Smooth muscle cell (in vitro differentiated cells): ENCODE measurements around the gene RHBDL2. TPM values are rescaled to one million over a fixed set of nuclear protein-coding genes. Genes with fewer than 3 reads are reported as not detected.

Experiments
- DNase-seq: peaks from one replicate; lab custom pipeline; 2025; ENCODE audit not compliant: unreplicated experiment; lab: John Stamatoyannopoulos, UW
- H2AFZ ChIP-seq: fragments of 200-600 bp; sonication (generic); 2 replicates; pipeline ENCODE4 v1.6.0; 2016; ENCODE audit warnings: antibody characterized with exemption, low read depth, mild to moderate bottlenecking
- H3F3A ChIP-seq: fragments of 200-600 bp; sonication (generic); 2 replicates; pipeline ENCODE4 v1.6.0; 2017; ENCODE audit warnings: antibody characterized with exemption, low read depth
- H3K27ac ChIP-seq: fragments of 200-600 bp; sonication (generic); 2 replicates; pipeline ENCODE4 v1.5.1; 2016; ENCODE audit warnings: low read depth, mild to moderate bottlenecking
- H3K27me3 ChIP-seq: fragments of 200-600 bp; sonication (generic); 2 replicates; pipeline ENCODE4 v1.6.1; 2016; ENCODE audit warnings: low read depth, mild to moderate bottlenecking
- H3K36me3 ChIP-seq: fragments of 200-600 bp; sonication (generic); 2 replicates; pipeline ENCODE4 v1.5.1; 2016; ENCODE audit warnings: low read depth
- H3K4me1 ChIP-seq: fragments of 200-600 bp; sonication (generic); 2 replicates; pipeline ENCODE4 v1.5.1; 2016; ENCODE audit warnings: low read depth
- H3K4me2 ChIP-seq: fragments of 200-600 bp; sonication (generic); 2 replicates; pipeline ENCODE4 v1.6.0; 2016; ENCODE audit warnings: mild to moderate bottlenecking
- H3K4me3 ChIP-seq: fragments of 200-600 bp; sonication (generic); 2 replicates; pipeline ENCODE4 v1.5.1; 2016; ENCODE audit warnings: mild to moderate bottlenecking
- H3K79me2 ChIP-seq: fragments of 200-600 bp; sonication (generic); 2 replicates; pipeline ENCODE4 v1.6.0; 2016; ENCODE audit warnings: low read depth, mild to moderate bottlenecking
- H3K9ac ChIP-seq: fragments of 200-600 bp; sonication (generic); 2 replicates; pipeline ENCODE4 v1.6.0; 2016; ENCODE audit warnings: low read depth
- H3K9me3 ChIP-seq: fragments of 200-600 bp; sonication (generic); replicated peaks from 2 replicates; pipeline ENCODE4 v1.5.1; 2016; ENCODE audit warnings: low read depth
- H4K20me1 ChIP-seq: fragments of 200-600 bp; sonication (generic); 2 replicates; pipeline ENCODE4 v1.6.0; 2016; ENCODE audit warnings: low read depth
- WGBS: methylation state at CpG from one replicate; pipeline ENCODE4 v1.1.7; 2016; ENCODE audit warnings: low lambda C conversion rate; 5-methylcytosine and 5-hydroxymethylcytosine counted together
- polyA plus RNA-seq: library from polyadenylated mRNA; unstranded; fragments of >200 nt; fragmentation: Nextera tagmentation; extraction: Ambion mirVana; gene quantifications from 2 replicates; pipeline ENCODE4 v1.2.1, GENCODE V29; 2016
- total RNA-seq: library from RNA; depleted of rRNA; stranded (reverse); fragments of >200 nt; gene quantifications from 2 replicates; pipeline ENCODE4 v1.2.3, GENCODE V29; 2014
- TF ChIP-seq, protein P1 (sequence below): fragments of 200-600 bp; sonication (generic); IDR thresholded peaks from 2 replicates; pipeline ENCODE4 v1.5.1; 2017; ENCODE audit warnings: borderline replicate concordance, mild to moderate bottlenecking, antibody characterized with exemption; ENCODE audit not compliant: insufficient read depth, poor library complexity, severe bottlenecking

RHBDL2 gene
- total and polyA plus RNA-seq, 2 experiments from 2014 or later, result not detected

DNA sequence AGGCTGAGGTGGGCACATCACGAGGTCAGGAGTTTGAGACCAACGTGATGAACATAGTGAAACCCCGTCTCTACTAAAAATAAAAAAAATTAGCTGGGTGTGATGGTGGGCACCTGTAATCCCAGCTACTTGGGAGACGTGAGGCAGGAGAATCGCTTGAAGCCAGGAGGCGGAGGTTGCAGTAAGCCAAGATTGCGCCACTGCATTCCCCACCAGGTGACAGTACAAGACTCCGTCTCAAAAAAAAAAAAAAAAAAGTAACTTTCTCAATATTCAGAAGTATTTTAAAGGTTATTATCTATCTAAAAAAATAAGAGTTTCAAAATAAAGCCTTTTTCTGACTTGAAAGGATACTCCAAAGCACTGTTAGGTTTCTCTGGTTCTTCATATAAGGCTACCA, 74.4 kb downstream of the RHBDL2 start:
- Histone ChIP-seq H4K20me1 (peaks cover 24% of the 10 kb centered on the region), H2AFZ (no peak overlapping the region), H3K27me3 (no peaks in the 10 kb centered on the region), H3K4me1 (peaks cover 5% of the 10 kb centered on the region), H3K4me2 (no peak overlapping the region), H3K9me3 (no peaks in the 10 kb centered on the region), H3F3A (no peaks in the 10 kb centered on the region), H3K79me2 (peaks cover 23% of the 10 kb centered on the region), H3K36me3 (no peaks in the 10 kb centered on the region), H3K9ac (no peak overlapping the region), H3K27ac (no peak overlapping the region), H3K4me3 (no peak overlapping the region)
- TF ChIP-seq, protein P1, sequence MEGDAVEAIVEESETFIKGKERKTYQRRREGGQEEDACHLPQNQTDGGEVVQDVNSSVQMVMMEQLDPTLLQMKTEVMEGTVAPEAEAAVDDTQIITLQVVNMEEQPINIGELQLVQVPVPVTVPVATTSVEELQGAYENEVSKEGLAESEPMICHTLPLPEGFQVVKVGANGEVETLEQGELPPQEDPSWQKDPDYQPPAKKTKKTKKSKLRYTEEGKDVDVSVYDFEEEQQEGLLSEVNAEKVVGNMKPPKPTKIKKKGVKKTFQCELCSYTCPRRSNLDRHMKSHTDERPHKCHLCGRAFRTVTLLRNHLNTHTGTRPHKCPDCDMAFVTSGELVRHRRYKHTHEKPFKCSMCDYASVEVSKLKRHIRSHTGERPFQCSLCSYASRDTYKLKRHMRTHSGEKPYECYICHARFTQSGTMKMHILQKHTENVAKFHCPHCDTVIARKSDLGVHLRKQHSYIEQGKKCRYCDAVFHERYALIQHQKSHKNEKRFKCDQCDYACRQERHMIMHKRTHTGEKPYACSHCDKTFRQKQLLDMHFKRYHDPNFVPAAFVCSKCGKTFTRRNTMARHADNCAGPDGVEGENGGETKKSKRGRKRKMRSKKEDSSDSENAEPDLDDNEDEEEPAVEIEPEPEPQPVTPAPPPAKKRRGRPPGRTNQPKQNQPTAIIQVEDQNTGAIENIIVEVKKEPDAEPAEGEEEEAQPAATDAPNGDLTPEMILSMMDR, result no peak
- WGBS, result 97% methylated on average over 8 of the region's 8 CpGs
- no peak for DNase-seq

DNA sequence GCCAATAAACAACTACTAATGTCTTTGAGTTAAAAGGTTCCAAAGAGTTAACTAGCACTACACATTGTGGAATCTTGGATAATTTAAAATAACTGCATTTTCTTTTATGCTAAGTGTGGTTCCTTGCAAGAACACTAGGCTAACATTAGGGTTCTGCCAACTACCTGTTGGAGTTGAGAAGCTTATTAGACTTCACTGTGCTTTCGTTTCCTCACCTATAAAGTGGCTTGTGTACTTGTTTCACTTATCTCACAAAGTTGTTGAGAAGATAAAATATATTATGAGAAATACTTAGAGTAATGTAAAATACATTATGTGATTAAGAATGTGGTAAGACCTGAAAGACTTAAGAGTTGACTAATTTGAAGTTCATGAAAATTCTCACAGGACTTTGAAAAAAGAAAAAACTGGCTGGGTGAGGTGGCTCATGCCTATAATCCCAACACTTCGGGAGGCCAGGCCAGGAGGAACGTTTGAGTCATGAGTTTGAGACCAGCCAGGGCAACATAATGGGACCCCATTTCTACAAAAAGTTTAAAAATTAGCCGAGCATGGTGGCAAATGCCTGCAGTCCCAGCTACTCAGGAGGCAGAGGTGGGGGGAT, 76.4 kb downstream of the RHBDL2 start:
- TF ChIP-seq, protein P1, result no peak
- peaks cover 14% of the 10 kb centered on the region for H3K79me2 ChIP-seq
- H3K9me3 ChIP-seq, result no peaks in the 10 kb centered on the region
- no peaks in the 10 kb centered on the region for H3K36me3 ChIP-seq
- no peak for DNase-seq
- peaks cover 6% of the 10 kb centered on the region for H3K4me1 ChIP-seq
- H3K4me3 ChIP-seq, result no peak overlapping the region
- WGBS, result 84% methylated on average over 4 of the region's 4 CpGs
- no peak overlapping the region for H3K27ac ChIP-seq
- no peak overlapping the region for H2AFZ ChIP-seq
- H3K27me3 ChIP-seq, result no peaks in the 10 kb centered on the region
- H3F3A ChIP-seq, result no peaks in the 10 kb centered on the region
- no peak overlapping the region for H3K4me2 ChIP-seq
- no peak overlapping the region for H3K9ac ChIP-seq
- peaks cover 18% of the 10 kb centered on the region for H4K20me1 ChIP-seq

DNA sequence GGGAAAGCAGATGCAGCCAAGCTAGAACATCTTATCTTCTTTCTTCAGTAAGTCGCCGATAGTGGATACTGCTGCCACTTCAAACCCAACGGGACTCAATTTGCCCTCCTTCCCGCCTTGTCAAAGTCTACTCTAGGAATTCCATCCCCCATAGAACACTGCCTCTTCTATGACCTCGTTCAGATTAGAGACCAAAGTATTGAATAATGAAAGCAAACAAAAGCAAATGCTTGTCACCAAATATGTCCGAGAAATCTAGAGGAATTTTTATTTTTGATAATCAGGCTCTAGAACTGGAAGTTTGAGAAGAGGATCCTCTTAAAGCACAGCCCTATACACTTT, 81.2 kb downstream of the RHBDL2 start:
- peak overlapping the region; percentile 89 for H3K4me2 ChIP-seq
- H3K9ac ChIP-seq, result peak overlapping the region; percentile 69
- TF ChIP-seq, protein P1, result no peak
- 28% methylated on average over 6 of the region's 6 CpGs for WGBS
- peak overlapping the region; percentile 98 for H2AFZ ChIP-seq
- peaks cover 39% of the 10 kb centered on the region for H3K79me2 ChIP-seq
- no peaks in the 10 kb centered on the region for H3K9me3 ChIP-seq
- H3F3A ChIP-seq, result no peaks in the 10 kb centered on the region
- no peaks in the 10 kb centered on the region for H3K27me3 ChIP-seq
- H3K36me3 ChIP-seq, result peaks cover 6% of the 10 kb centered on the region
- H3K27ac ChIP-seq, result peak overlapping the region; percentile 49
- DNase-seq, result no peak
- H3K4me1 ChIP-seq, result peaks cover 10% of the 10 kb centered on the region
- H3K4me3 ChIP-seq, result peak overlapping the region; percentile 77
- peaks cover 22% of the 10 kb centered on the region for H4K20me1 ChIP-seq
